Cortex of kidney (tissue), 1 donor: Measurements from ENCODE around the gene SLIT3.

ENCODE experiments used
- DNase-seq: peaks from one replicate; lab custom pipeline; 2025; lab: John Stamatoyannopoulos, UW

The SLIT3 gene

GRCh38 chr5:168699002-168699401, 601.9 kb downstream of the SLIT3 start:
- no peak for DNase-seq

DNA sequence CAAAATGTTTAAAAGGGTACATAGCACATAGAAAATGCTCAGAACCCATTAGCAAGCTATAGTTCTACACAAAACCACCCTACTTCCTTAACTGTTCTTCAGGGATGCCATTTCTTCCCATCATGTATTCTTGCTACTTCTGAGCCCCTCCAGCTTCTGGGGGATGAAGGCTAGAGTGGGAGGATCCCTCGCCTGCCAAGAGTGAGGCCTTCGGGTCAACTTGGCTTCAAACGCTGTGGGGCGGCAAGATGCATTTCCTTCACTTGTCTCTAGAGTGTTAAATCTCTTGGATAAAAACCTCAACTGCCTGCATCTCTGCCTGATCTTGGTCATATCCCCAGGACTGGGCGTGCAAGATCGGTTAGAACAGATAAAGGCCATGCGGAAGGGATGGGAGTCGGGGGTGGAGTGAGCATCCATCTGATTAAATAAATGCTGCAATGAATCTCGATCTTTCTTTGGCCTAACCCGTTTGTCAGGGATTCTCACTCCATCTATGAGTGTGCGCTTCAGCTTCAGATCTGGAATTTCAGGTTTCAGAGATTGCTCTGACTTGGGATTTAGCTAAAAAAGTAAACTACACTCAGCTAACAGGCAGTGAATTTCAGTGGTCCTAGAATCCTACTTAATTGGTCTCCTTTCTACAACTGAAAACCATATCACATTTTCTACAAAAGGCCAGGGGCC, 603.8 kb downstream of the SLIT3 start:
- DNase-seq: no peak

GRCh38 chr5:168696611-168697010, 604.3 kb downstream of the SLIT3 start:
- DNase-seq: no peak

- DNase-seq: no peak
Measured at GRCh38 chr5:168695301-168695835, 605.6 kb downstream of the SLIT3 start.

DNA sequence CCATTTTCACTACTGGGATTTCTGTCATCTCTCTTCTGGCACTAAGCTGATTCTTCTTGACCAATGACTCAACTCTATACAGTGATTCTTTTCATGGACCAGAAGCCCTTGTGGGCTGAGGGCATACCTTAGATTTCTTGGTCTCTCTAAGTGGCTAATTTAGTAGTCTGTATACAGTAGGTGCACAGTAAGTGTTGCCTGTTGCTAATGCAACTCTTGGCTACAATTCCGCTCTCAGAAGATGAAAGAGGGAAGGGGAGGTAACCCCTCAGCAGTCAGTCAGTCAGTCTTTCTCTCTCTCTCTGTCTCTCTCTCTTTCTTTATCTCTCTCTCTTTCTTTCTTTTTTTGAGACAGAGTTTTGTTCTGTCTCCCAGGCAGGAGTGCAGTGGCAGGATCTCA, 606.6 kb downstream of the SLIT3 start:
- no peak for DNase-seq

- no peak for DNase-seq
Measured at GRCh38 chr5:168693883-168694282, 607.1 kb downstream of the SLIT3 start.

DNA sequence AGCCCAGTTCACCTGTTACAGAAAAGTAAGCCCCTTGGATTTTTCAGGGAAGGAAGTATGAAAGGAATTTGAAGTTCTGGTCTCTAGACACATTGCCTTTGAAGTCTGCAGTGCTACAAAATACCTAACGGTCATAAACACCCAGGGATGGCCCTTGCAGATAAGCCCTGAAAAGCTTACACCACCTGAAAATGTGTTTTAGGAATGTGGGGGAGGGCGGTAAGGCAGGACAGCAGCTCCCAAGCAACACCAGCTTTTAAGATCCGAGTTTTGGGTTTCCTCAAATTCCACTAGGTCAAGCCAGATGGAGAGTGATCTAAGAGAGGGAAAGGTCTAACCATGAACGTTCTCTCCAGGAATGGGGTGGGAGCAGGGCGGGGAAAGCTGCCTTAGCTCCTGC, 607.6 kb downstream of the SLIT3 start:
- DNase-seq: no peak

- no peak for DNase-seq
Measured at GRCh38 chr5:168691891-168692290, 609.0 kb downstream of the SLIT3 start.

GRCh38 chr5:168689260-168689659, 611.7 kb downstream of the SLIT3 start:
- DNase-seq: no peak

DNA sequence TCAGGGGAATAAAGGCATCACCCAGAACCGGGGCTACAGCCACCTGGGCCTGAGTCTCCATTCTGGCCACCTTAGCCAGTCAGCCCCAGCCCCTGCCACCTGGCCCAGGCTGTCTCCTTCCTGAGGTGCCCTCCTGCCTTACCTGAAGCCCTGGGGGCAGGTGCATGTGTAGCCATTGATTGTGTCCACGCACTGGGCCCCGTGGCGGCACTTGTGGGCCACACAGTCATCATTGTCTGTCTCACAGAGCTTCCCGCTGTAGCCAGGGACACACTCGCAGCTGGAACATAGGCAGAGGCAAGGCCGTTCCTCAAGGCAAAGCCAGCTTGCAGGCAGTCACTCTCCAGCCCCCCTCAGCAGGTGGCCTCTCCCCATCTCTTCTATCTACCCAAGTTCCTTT, 614.1 kb downstream of the SLIT3 start:
- no peak for DNase-seq

DNA sequence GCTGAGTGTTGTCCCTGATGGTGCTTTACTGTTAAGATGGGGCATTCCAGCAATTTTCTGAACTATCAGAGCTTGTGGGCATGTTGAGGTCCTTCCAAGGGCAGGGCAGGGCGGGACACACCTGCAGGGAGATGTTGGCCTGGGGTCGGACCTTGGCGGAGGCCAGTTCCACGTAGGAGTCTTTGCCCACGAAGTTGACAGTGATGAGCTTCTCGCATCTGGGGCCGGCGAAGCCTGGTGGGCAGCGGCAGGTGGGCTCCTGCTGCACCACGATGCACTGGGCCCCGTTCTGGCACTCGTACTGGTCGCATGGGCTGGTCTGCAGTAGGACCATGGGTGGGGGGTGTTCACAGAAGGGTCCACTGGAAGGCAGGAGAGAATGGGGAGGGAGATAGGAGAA, 615.4 kb downstream of the SLIT3 start:
- no peak for DNase-seq

DNA sequence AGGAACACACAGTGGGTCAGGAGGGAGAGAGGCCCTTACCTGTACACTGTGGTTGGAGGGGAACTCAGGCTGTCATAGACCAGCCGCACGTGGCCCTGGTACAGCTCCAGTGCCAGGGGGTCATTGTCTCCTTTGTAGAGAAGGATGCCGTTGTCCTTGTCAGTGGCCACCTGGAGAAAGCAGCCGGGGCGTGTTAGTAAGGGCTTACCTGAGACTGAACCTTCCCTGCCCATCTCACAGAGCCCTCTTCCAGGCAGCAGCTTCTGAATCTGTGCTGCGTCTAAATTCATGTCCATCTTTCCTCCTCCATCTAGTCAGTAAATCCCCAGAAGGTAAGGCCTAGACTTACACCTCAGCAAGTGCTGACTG, 617.0 kb downstream of the SLIT3 start:
- no peak for DNase-seq

- no peak for DNase-seq
Measured at GRCh38 chr5:168683247-168683926, 617.6 kb downstream of the SLIT3 start.

DNA sequence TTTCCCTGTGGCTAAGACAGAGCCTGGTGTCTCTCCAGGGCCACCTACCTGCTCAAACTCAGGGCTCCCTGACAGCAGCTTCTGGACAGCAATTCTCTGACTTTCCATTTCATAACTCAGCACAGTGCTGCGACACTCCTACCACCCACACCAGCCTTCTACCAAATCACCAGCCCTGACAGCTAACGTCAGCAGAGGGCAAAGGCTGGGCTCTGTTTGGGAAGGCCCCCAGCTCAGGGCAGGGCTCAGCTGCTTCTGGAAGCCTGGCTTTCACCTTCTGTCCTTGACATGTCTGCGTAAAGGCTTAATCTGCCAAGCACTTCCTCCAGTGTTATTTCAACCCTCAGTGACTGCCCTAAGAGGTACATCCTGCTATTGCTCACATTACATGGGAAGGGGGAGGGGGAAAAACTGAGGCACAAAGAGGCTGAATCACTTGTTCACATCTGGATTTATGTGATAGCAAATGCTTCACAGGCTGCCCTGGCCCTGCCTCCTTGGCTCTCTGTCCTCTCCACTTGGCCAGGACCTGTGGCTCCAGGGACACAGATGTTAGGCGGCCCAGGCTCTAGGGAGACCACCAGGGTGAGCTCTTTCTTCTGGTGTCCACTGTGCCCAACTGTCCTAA, 619.3 kb downstream of the SLIT3 start:
- no peak for DNase-seq

DNA sequence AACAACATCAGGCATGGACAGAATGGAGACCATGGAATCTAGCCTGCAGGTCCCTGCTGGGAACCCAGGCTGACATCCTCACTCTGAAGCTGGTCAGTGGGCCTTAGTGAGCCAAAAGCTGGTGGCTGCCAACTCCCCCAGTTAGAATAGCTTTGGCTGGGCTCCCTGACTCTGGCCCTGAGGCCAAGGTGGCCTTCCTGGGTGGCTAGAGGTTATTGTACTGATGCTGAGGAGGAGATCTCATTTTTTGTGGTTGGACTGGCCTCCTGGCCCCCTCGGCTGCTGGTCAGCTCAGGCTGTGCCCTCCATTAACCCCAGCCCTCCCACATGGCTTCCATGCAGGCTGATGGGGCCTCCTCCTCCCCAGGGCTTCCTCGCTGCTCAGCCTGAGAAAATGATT, 620.5 kb downstream of the SLIT3 start:
- no peak for DNase-seq

DNA sequence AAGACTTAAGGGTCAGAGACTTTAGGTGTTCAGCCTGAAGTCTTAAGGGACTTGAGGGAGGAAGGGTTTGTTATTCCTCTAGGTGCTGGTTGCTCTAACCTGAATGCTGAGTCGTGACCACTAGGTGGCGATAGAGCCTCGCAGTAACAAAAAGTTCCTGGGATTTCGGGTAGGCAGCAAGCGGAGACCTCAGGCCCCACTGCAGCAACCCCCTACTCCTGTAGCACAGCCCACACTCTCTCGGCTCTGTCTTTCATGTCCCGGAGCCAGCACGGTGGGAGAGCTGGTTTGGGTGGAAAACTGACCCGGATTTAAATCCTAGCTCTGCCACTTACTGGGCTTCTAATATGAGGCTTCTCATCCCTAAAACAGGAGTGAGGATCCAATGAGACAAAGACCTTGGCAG, 621.4 kb downstream of the SLIT3 start:
- no peak for DNase-seq

DNA sequence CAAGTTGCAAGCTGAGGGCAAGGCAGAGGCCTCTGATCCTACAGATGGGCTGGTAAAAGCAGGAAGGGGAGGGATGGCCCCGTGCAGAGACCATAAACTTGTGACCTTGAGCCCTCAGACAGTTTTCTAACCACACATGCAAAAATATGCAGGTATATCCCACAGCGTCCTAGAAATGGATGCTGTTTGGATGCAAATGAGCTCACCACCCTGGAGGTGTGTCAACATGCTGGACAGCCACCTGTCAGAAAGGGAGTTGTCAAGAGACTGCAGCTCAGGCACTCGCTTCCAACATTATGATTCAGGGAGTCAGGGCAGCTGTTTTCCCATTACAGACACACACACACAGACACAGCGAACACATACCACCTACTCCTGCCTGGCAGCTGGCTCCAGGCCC, 624.4 kb downstream of the SLIT3 start:
- DNase-seq: no peak

GRCh38 chr5:168675883-168676408, 625.0 kb downstream of the SLIT3 start:
- DNase-seq: no peak

- DNase-seq: no peak
Measured at GRCh38 chr5:168674893-168675482, 626.0 kb downstream of the SLIT3 start.

- no peak for DNase-seq
Measured at GRCh38 chr5:168672888-168673287, 628.1 kb downstream of the SLIT3 start.

DNA sequence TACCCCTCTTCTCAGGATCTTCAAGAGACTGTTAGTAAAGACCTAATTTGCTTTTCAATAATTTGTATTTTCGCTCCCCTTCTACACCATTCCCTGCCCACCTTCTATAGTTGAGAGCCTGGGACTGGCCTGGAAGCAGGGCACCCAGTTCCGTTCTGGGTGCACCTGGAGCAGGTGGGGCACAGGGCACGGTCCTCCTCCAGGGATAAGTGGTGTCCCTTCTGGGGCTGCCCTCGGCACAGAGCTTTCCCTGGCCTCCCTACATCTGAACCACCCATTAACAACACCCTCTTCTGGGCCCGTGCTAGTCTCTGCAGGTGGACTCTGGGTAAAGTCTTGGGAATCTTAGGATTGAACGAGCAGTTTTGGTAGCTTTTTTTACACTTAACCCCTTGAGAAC, 628.9 kb downstream of the SLIT3 start:
- no peak for DNase-seq

- no peak for DNase-seq
Measured at GRCh38 chr5:168670881-168671575, 629.9 kb downstream of the SLIT3 start.
